CD14-positive monocyte (primary cell): ENCODE data around the gene PALS1. TPM values are rescaled to one million over a fixed set of nuclear protein-coding genes. Genes with fewer than 3 reads are reported as not detected.

Source experiments
- DNase-seq, 3 donors: peaks; one replicate each; pipeline ENCODE4 v3.0.0-alpha.2; 2011 to 2022
- H2AFZ ChIP-seq: 2 replicates; pipeline ENCODE4 v1.6.0; 2012; ENCODE audit warnings: mild to moderate bottlenecking, low read depth, low read length, inconsistent platforms; ENCODE audit not compliant: insufficient read depth, poor library complexity, severe bottlenecking
- H3K27ac ChIP-seq, 2 donors: 1 replicate in 1 of 2; 2 replicates in 1 of 2; pipeline ENCODE4 v1.5.1; 2012 to 2013; ENCODE audit warnings: low read length in 2 of 2, control low read depth in 1 of 2, inconsistent platforms in 1 of 2, low read depth in 1 of 2, mild to moderate bottlenecking in 1 of 2
- H3K27me3 ChIP-seq, 2 donors: one replicate each; pipeline versions ENCODE4 v1.6.0 to v1.6.1; 2011 to 2013; ENCODE audit warnings: low read length in 2 of 2; ENCODE audit not compliant: control insufficient read depth in 2 of 2, insufficient read depth in 2 of 2
- H3K36me3 ChIP-seq, 2 donors: replicated peaks in 1 of 2; 1 replicate in 1 of 2; 2 replicates in 1 of 2; pipeline versions ENCODE4 v1.5.1 to v1.6.1; 2012 to 2013; ENCODE audit warnings: low read length in 2 of 2, control low read depth in 1 of 2, inconsistent platforms in 1 of 2, mild to moderate bottlenecking in 1 of 2; ENCODE audit not compliant: insufficient read depth in 2 of 2, control insufficient read depth in 1 of 2
- H3K4me1 ChIP-seq, 2 donors: 1 replicate in 1 of 2; 2 replicates in 1 of 2; pipeline versions ENCODE4 v1.5.1 to v1.6.1; 2012 to 2013; ENCODE audit warnings: low read length in 2 of 2, control low read depth in 1 of 2, inconsistent platforms in 1 of 2, mild to moderate bottlenecking in 1 of 2, moderate library complexity in 1 of 2; ENCODE audit not compliant: insufficient read depth in 2 of 2, control insufficient read depth in 1 of 2
- H3K4me2 ChIP-seq: replicated peaks from 2 replicates; pipeline ENCODE3; 2012; ENCODE audit warnings: low read length, moderate library complexity, mild to moderate bottlenecking; ENCODE audit not compliant: poor library complexity, severe bottlenecking; ENCODE audit errors: extremely low read depth
- H3K4me3 ChIP-seq, 3 experiments: fragments of 200-600 bp in 1 of 3; sonication (generic) in 1 of 3; replicated peaks in 1 of 3; 1 replicate in 2 of 3; 2 replicates in 1 of 3; pipeline ENCODE4 v1.5.1; 2011 to 2013; ENCODE audit warnings: low read length in 3 of 3, mild to moderate bottlenecking in 3 of 3, control low read depth in 2 of 3, low read depth in 2 of 3, inconsistent platforms in 1 of 3, moderate library complexity in 1 of 3
- H3K79me2 ChIP-seq: 2 replicates; pipeline ENCODE4 v1.6.0; 2012; ENCODE audit warnings: mild to moderate bottlenecking, control low read depth, inconsistent platforms, low read length, moderate library complexity; ENCODE audit not compliant: insufficient read depth
- H3K9ac ChIP-seq: 2 replicates; pipeline ENCODE4 v1.6.0; 2017; ENCODE audit warnings: low read length, mild to moderate bottlenecking; ENCODE audit not compliant: insufficient read depth, poor library complexity, severe bottlenecking
- H3K9me3 ChIP-seq, 2 donors: replicated peaks in 1 of 2; 1 replicate in 1 of 2; 2 replicates in 1 of 2; pipeline versions ENCODE4 v1.5.1 to v1.6.1; 2012 to 2013; ENCODE audit warnings: low read length in 2 of 2, control low read depth in 1 of 2; ENCODE audit not compliant: control insufficient read depth in 1 of 2, insufficient read depth in 1 of 2
- H4K20me1 ChIP-seq: 2 replicates; pipeline ENCODE4 v1.6.0; 2012; ENCODE audit warnings: mild to moderate bottlenecking, low read length, control low read depth, moderate library complexity; ENCODE audit not compliant: insufficient read depth
- H3K27ac Mint-ChIP-seq, 7 donors: one replicate each; pipeline ENCODE4 v1.8.0; 2020; ENCODE audit warnings: mild to moderate bottlenecking in 7 of 7, mixed read lengths in 7 of 7, moderate library complexity in 6 of 7, inconsistent platforms in 2 of 7
- H3K27me3 Mint-ChIP-seq, 3 donors: one replicate each; pipeline ENCODE4 v1.8.0; 2021 to 2022; ENCODE audit warnings: low read depth in 3 of 3, mild to moderate bottlenecking in 3 of 3, mixed read lengths in 3 of 3, moderate library complexity in 3 of 3, inconsistent platforms in 1 of 3
- H3K36me3 Mint-ChIP-seq, 2 donors: one replicate each; pipeline ENCODE4 v1.8.0; 2020; ENCODE audit warnings: mixed read lengths in 2 of 2, inconsistent platforms in 1 of 2, mild to moderate bottlenecking in 1 of 2
- H3K4me1 Mint-ChIP-seq: one replicate; pipeline ENCODE4 v1.8.0; 2020; ENCODE audit warnings: mild to moderate bottlenecking, mixed read lengths
- H3K4me3 Mint-ChIP-seq, 2 donors: one replicate each; pipeline ENCODE4 v1.8.0; 2020; ENCODE audit warnings: mild to moderate bottlenecking in 2 of 2, mixed read lengths in 2 of 2, moderate library complexity in 1 of 2
- H3K9me3 Mint-ChIP-seq, 7 donors: one replicate each; pipeline ENCODE4 v1.8.0; 2020 to 2022; ENCODE audit warnings: mixed read lengths in 7 of 7, mild to moderate bottlenecking in 6 of 7, moderate library complexity in 6 of 7, inconsistent platforms in 2 of 7
- WGBS: methylation state at CpG from one replicate; pipeline ENCODE4 v1.1.5; 2013; ENCODE audit warnings: missing lambda C conversion rate; ENCODE audit not compliant: insufficient coverage; 5-methylcytosine and 5-hydroxymethylcytosine counted together
- intact Hi-C, 2 donors: fragments of 100-400 bp; cut with micrococcal nuclease; formaldehyde crosslinking; loops; one replicate each; pipeline versions ENCODE4 v1.15.0 to v1.15.1; 2023
- polyA plus RNA-seq, 3 donors: library from polyadenylated mRNA; depleted of rRNA in 1 of 3; unstranded in 2 of 3; stranded (reverse) in 1 of 3; fragments of 300-500 nt in 2 of 3; fragments of >200 nt in 1 of 3; fragmentation: Illumina TruSeq in 2 of 3; gene quantifications; 1 replicate in 2 of 3; 2 replicates in 1 of 3; pipeline ENCODE4 v1.2.3, GENCODE V29; 2012 to 2021
- TF ChIP-seq, protein P1 (sequence below): fragments of 200-600 bp; IDR thresholded peaks from one replicate; pipeline ENCODE4 v1.8.0; 2022; ENCODE audit warnings: antibody characterized with exemption, mild to moderate bottlenecking

The PALS1 gene
- polyA plus RNA-seq, 3 donors, result 0.95 to 2.0 (median 2.0) TPM

- H3K36me3 Mint-ChIP-seq, result no peaks in the 10 kb centered on the region
- Histone ChIP-seq H3K27me3 (no peaks in the 10 kb centered on the region), H3K79me2 (no peaks in the 10 kb centered on the region), H3K36me3 (no peaks in the 10 kb centered on the region), H3K27ac (no peak overlapping the region), H2AFZ (no peak overlapping the region), H3K4me2 (no peak overlapping the region), H4K20me1 (no peaks in the 10 kb centered on the region), H3K9me3 (peaks cover 0 to 9% of the 10 kb centered on the region in 2 donors), H3K9ac (no peak overlapping the region), H3K4me3 (no peak overlapping the region), H3K4me1 (no peaks in the 10 kb centered on the region)
- DNase-seq, result no peak
- intact Hi-C loops, result no loop called here
- TF ChIP-seq, protein P1, sequence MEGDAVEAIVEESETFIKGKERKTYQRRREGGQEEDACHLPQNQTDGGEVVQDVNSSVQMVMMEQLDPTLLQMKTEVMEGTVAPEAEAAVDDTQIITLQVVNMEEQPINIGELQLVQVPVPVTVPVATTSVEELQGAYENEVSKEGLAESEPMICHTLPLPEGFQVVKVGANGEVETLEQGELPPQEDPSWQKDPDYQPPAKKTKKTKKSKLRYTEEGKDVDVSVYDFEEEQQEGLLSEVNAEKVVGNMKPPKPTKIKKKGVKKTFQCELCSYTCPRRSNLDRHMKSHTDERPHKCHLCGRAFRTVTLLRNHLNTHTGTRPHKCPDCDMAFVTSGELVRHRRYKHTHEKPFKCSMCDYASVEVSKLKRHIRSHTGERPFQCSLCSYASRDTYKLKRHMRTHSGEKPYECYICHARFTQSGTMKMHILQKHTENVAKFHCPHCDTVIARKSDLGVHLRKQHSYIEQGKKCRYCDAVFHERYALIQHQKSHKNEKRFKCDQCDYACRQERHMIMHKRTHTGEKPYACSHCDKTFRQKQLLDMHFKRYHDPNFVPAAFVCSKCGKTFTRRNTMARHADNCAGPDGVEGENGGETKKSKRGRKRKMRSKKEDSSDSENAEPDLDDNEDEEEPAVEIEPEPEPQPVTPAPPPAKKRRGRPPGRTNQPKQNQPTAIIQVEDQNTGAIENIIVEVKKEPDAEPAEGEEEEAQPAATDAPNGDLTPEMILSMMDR, result no peak
- H3K9me3 Mint-ChIP-seq, result peaks cover 0 to 8% (median 3%) of the 10 kb centered on the region in 7 donors
- H3K27ac Mint-ChIP-seq, result no peak overlapping the region
- no peak overlapping the region for H3K4me3 Mint-ChIP-seq
- H3K27me3 Mint-ChIP-seq, result peaks cover 2 to 7% (median 3%) of the 10 kb centered on the region in 3 donors
- no peaks in the 10 kb centered on the region for H3K4me1 Mint-ChIP-seq
- 83% methylated on average over 2 of the region's 4 CpGs for WGBS
Measured at GRCh38 chr14:67221982-67222328, 19.3 kb upstream of the PALS1 start.

GRCh38 chr14:67225523-67225922 is 15.7 kb upstream of the PALS1 start:
- 82% methylated on average over 2 of the region's 4 CpGs for WGBS
- H2AFZ ChIP-seq, result no peak overlapping the region
- no peaks in the 10 kb centered on the region for H3K79me2 ChIP-seq
- H3K9ac ChIP-seq, result no peak overlapping the region
- DNase-seq, result no peak
- H3K4me1 ChIP-seq, result no peaks in the 10 kb centered on the region
- H3K36me3 ChIP-seq, result no peaks in the 10 kb centered on the region
- intact Hi-C loops, result no loop called here
- no peaks in the 10 kb centered on the region for H3K9me3 ChIP-seq
- no peak overlapping the region for H3K4me2 ChIP-seq
- no peaks in the 10 kb centered on the region for H3K27me3 ChIP-seq
- TF ChIP-seq, protein P1, result no peak
- Mint-ChIP-seq H3K4me1 (no peaks in the 10 kb centered on the region), H3K4me3 (no peak overlapping the region), H3K9me3 (no peaks in the 10 kb centered on the region), H3K36me3 (no peaks in the 10 kb centered on the region), H3K27ac (no peak overlapping the region), H3K27me3 (peaks cover 0 to 7% (median 2%) of the 10 kb centered on the region in 3 donors)
- H3K27ac ChIP-seq, result no peak overlapping the region
- no peaks in the 10 kb centered on the region for H4K20me1 ChIP-seq
- H3K4me3 ChIP-seq, result no peak overlapping the region
